ENCODE results near the gene SKIDA1.

Gene SKIDA1

GRCh38 chr10:21498986-21499385, 26.5 kb downstream of the SKIDA1 start:
- peaks cover 9 to 13% of the 10 kb centered on the region in 2 donors for H3K4me1 Mint-ChIP-seq (ENCODE audit: low read depth in 2 of 2)
- no peaks in the 10 kb centered on the region for H3K9me3 Mint-ChIP-seq
- no peak for ATAC-seq (replicated peaks)
- H3K27ac Mint-ChIP-seq, result no peak overlapping the region
- H3K4me3 Mint-ChIP-seq, result no peak overlapping the region
- no peak for DNase-seq
- peaks cover 38 to 48% of the 10 kb centered on the region in 2 donors for H3K27me3 Mint-ChIP-seq
- peaks cover 8% of the 10 kb centered on the region for H3K36me3 Mint-ChIP-seq (ENCODE audit: insufficient read depth)

GRCh38 chr10:21498377-21498776, 27.1 kb downstream of the SKIDA1 start:
- H3K4me1 Mint-ChIP-seq (ENCODE audit: low read depth in 2 of 2), result peaks cover 13% of the 10 kb centered on the region in 2 donors
- ATAC-seq (replicated peaks), result no peak

GRCh38 chr10:21497177-21497807, 28.2 kb downstream of the SKIDA1 start:
- peaks cover 37 to 56% of the 10 kb centered on the region in 2 donors for H3K27me3 Mint-ChIP-seq
- no peak overlapping the region for H3K27ac Mint-ChIP-seq
- peak overlapping the region; percentile 89 to 90 for H3K4me3 Mint-ChIP-seq
- H3K9me3 Mint-ChIP-seq, result no peaks in the 10 kb centered on the region
- H3K36me3 Mint-ChIP-seq (ENCODE audit: insufficient read depth), result peaks cover 8% of the 10 kb centered on the region
- DNase-seq, result no peak
- H3K4me1 Mint-ChIP-seq (ENCODE audit: low read depth in 2 of 2), result peaks cover 13% of the 10 kb centered on the region in 2 donors
- ATAC-seq (replicated peaks), result no peak

More at GRCh38 chr10:21498377-21498776, 27.1 kb downstream of the SKIDA1 start:
- H3K27me3 Mint-ChIP-seq, result peaks cover 39 to 54% of the 10 kb centered on the region in 2 donors
- DNase-seq, result no peak
- peaks cover 8% of the 10 kb centered on the region for H3K36me3 Mint-ChIP-seq (ENCODE audit: insufficient read depth)
- peak overlapping the region; percentile 89 to 90 for H3K4me3 Mint-ChIP-seq
- H3K27ac Mint-ChIP-seq, result no peak overlapping the region
- H3K9me3 Mint-ChIP-seq, result no peaks in the 10 kb centered on the region

- H3K36me3 Mint-ChIP-seq (ENCODE audit: insufficient read depth), result peaks cover 8% of the 10 kb centered on the region
- H3K27me3 Mint-ChIP-seq, result peaks cover 40 to 56% of the 10 kb centered on the region in 2 donors
- no peak overlapping the region for H3K27ac Mint-ChIP-seq
- peak overlapping the region; percentile 89 to 90 for H3K4me3 Mint-ChIP-seq
- no peaks in the 10 kb centered on the region for H3K9me3 Mint-ChIP-seq
- DNase-seq, result peak; percentile 40 to 43 (median 43)
- ATAC-seq (replicated peaks), result peak; percentile 61
- peaks cover 13% of the 10 kb centered on the region in 2 donors for H3K4me1 Mint-ChIP-seq (ENCODE audit: low read depth in 2 of 2)
Observed at GRCh38 chr10:21496343-21497176, 28.9 kb downstream of the SKIDA1 start.

GRCh38 chr10:21495752-21496342, 29.6 kb downstream of the SKIDA1 start:
- Mint-ChIP-seq H3K36me3 (ENCODE audit: insufficient read depth) (peaks cover 8% of the 10 kb centered on the region), H3K4me1 (ENCODE audit: low read depth in 2 of 2) (peaks cover 13% of the 10 kb centered on the region in 2 donors), H3K27ac (peak overlapping the region in 1 of 2 donors; percentile 46), H3K27me3 (peaks cover 45 to 54% of the 10 kb centered on the region in 2 donors), H3K9me3 (no peaks in the 10 kb centered on the region), H3K4me3 (peak overlapping the region; percentile 89 to 90)
- ATAC-seq (replicated peaks) (peak; percentile 89), DNase-seq (peak; percentile 86 to 93 (median 92))

GRCh38 chr10:21495002-21495751, 30.3 kb downstream of the SKIDA1 start:
- Mint-ChIP-seq H3K4me1 (ENCODE audit: low read depth in 2 of 2) (peaks cover 13% of the 10 kb centered on the region in 2 donors), H3K9me3 (no peaks in the 10 kb centered on the region), H3K36me3 (ENCODE audit: insufficient read depth) (peaks cover 8% of the 10 kb centered on the region), H3K4me3 (peak overlapping the region; percentile 89 to 90), H3K27me3 (peaks cover 45 to 50% of the 10 kb centered on the region in 2 donors), H3K27ac (peak overlapping the region in 1 of 2 donors; percentile 46)
- ATAC-seq (replicated peaks), result peak; percentile 4
- no peak for DNase-seq

GRCh38 chr10:21494191-21495001, 31.1 kb downstream of the SKIDA1 start:
- Mint-ChIP-seq H3K36me3 (ENCODE audit: insufficient read depth) (peaks cover 6% of the 10 kb centered on the region), H3K27ac (no peak overlapping the region), H3K4me1 (ENCODE audit: low read depth in 2 of 2) (peaks cover 13% of the 10 kb centered on the region in 2 donors), H3K9me3 (no peaks in the 10 kb centered on the region), H3K27me3 (peaks cover 40 to 42% of the 10 kb centered on the region in 2 donors), H3K4me3 (peak overlapping the region; percentile 89 to 90)
- peak; percentile 9 for ATAC-seq (replicated peaks)
- no peak for DNase-seq

- Mint-ChIP-seq H3K4me3 (peak overlapping the region; percentile 89 to 90), H3K27me3 (peaks cover 33 to 36% of the 10 kb centered on the region in 2 donors), H3K4me1 (ENCODE audit: low read depth in 2 of 2) (peaks cover 10 to 13% of the 10 kb centered on the region in 2 donors), H3K9me3 (no peaks in the 10 kb centered on the region), H3K27ac (no peak overlapping the region), H3K36me3 (ENCODE audit: insufficient read depth) (peaks cover 3% of the 10 kb centered on the region)
- DNase-seq (no peak), ATAC-seq (replicated peaks) (no peak)
Observed at GRCh38 chr10:21493784-21494183, 31.7 kb downstream of the SKIDA1 start.

GRCh38 chr10:21492421-21492820, 33.1 kb downstream of the SKIDA1 start:
- ATAC-seq (replicated peaks), result no peak
- no peaks in the 10 kb centered on the region for H3K36me3 Mint-ChIP-seq (ENCODE audit: insufficient read depth)
- no peak overlapping the region for H3K4me3 Mint-ChIP-seq
- peaks cover 10 to 13% of the 10 kb centered on the region in 2 donors for H3K4me1 Mint-ChIP-seq (ENCODE audit: low read depth in 2 of 2)
- no peaks in the 10 kb centered on the region for H3K9me3 Mint-ChIP-seq
- H3K27ac Mint-ChIP-seq, result no peak overlapping the region
- no peak for DNase-seq
- H3K27me3 Mint-ChIP-seq, result peaks cover 28 to 29% of the 10 kb centered on the region in 2 donors

GRCh38 chr10:21490711-21491105, 34.8 kb downstream of the SKIDA1 start:
- ATAC-seq (replicated peaks), result no peak
- Mint-ChIP-seq H3K27ac (no peak overlapping the region), H3K27me3 (peaks cover 28 to 32% of the 10 kb centered on the region in 2 donors), H3K36me3 (ENCODE audit: insufficient read depth) (no peaks in the 10 kb centered on the region), H3K4me3 (no peak overlapping the region), H3K4me1 (ENCODE audit: low read depth in 2 of 2) (peaks cover 8 to 13% of the 10 kb centered on the region in 2 donors), H3K9me3 (no peaks in the 10 kb centered on the region)
- no peak for DNase-seq

GRCh38 chr10:21490028-21490710, 35.3 kb downstream of the SKIDA1 start:
- Mint-ChIP-seq H3K27me3 (peaks cover 28 to 33% of the 10 kb centered on the region in 2 donors), H3K36me3 (ENCODE audit: insufficient read depth) (no peaks in the 10 kb centered on the region), H3K27ac (no peak overlapping the region), H3K9me3 (no peaks in the 10 kb centered on the region), H3K4me1 (ENCODE audit: low read depth in 2 of 2) (peaks cover 4 to 9% of the 10 kb centered on the region in 2 donors), H3K4me3 (no peak overlapping the region)
- ATAC-seq (replicated peaks) (no peak), DNase-seq (no peak)

- H3K4me1 Mint-ChIP-seq (ENCODE audit: low read depth in 2 of 2), result peaks cover 0 to 3% of the 10 kb centered on the region in 2 donors
- no peak overlapping the region for H3K4me3 Mint-ChIP-seq
- H3K9me3 Mint-ChIP-seq, result no peaks in the 10 kb centered on the region
- no peak overlapping the region for H3K27ac Mint-ChIP-seq
- no peaks in the 10 kb centered on the region for H3K36me3 Mint-ChIP-seq (ENCODE audit: insufficient read depth)
- H3K27me3 Mint-ChIP-seq, result peaks cover 32 to 38% of the 10 kb centered on the region in 2 donors
- DNase-seq (no peak), ATAC-seq (replicated peaks) (no peak)
Observed at GRCh38 chr10:21488957-21489446, 36.5 kb downstream of the SKIDA1 start.

All from effector memory CD8-positive, alpha-beta T cell (primary cell).